ENCODE results near the gene TRIM69.

DNA sequence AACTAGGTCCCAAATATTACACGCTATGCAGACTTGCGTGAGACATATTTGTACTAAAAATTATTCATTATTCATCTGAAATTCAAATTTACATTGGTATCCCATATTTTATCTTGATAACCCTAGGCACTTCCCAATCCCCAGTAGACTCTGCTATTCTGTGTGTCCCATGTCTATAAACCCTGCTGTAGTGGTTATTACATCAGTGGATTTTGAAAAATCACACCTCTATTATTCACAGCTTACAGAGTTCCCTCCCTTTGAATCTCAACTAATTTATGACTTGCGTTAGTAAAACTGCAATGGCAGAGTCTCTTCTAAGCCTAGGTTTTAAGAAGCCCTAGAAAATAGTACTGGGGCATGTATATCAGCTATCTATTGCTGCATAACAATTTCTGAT is 54.3 kb downstream of the TRIM69 start:
- TF ChIP-seq, protein P1, sequence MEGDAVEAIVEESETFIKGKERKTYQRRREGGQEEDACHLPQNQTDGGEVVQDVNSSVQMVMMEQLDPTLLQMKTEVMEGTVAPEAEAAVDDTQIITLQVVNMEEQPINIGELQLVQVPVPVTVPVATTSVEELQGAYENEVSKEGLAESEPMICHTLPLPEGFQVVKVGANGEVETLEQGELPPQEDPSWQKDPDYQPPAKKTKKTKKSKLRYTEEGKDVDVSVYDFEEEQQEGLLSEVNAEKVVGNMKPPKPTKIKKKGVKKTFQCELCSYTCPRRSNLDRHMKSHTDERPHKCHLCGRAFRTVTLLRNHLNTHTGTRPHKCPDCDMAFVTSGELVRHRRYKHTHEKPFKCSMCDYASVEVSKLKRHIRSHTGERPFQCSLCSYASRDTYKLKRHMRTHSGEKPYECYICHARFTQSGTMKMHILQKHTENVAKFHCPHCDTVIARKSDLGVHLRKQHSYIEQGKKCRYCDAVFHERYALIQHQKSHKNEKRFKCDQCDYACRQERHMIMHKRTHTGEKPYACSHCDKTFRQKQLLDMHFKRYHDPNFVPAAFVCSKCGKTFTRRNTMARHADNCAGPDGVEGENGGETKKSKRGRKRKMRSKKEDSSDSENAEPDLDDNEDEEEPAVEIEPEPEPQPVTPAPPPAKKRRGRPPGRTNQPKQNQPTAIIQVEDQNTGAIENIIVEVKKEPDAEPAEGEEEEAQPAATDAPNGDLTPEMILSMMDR (IDR thresholded peaks at IDR 0.05): no peak
- TF ChIP-seq POLR2A (IDR thresholded peaks at IDR 0.05; ENCODE audit: low read depth): no peak
